Keratinocyte (primary cell): ENCODE measurements around the gene TIPRL. TPM values are rescaled to one million over a fixed set of nuclear protein-coding genes. Genes with fewer than 3 reads are reported as not detected.

Experiments used
- DNase-seq: peaks from one replicate; pipeline ENCODE4 v3.0.0-alpha.2; 2011; ENCODE audit warnings: low read depth, missing footprints, low spot score
- FAIRE-seq: peaks from 2 replicates; lab custom pipeline; 2011; peaks lifted over from hg19 to GRCh38; lab: Jason Lieb, UNC
- H2AFZ ChIP-seq: 2 replicates; pipeline ENCODE4 v1.6.0; 2012; ENCODE audit warnings: low read length, control low read depth, inconsistent platforms; ENCODE audit not compliant: control insufficient read depth
- H3K27ac ChIP-seq: 2 replicates; pipeline ENCODE4 v1.5.1; 2011; ENCODE audit warnings: low read length; ENCODE audit not compliant: control insufficient read depth, insufficient read depth
- H3K27me3 ChIP-seq: 3 replicates; pipeline ENCODE4 v1.6.0; 2011; ENCODE audit warnings: low read length; ENCODE audit not compliant: control insufficient read depth, insufficient read depth; ENCODE audit errors: extremely low read depth
- H3K36me3 ChIP-seq, 2 experiments: 2 replicates in 1 of 2; 3 replicates in 1 of 2; pipeline ENCODE4 v1.5.1; 2011; ENCODE audit warnings: low read length in 2 of 2, mild to moderate bottlenecking in 1 of 2; ENCODE audit not compliant: control insufficient read depth in 2 of 2, insufficient read depth in 2 of 2; ENCODE audit errors: extremely low read depth in 1 of 2
- H3K4me1 ChIP-seq: 3 replicates; pipeline ENCODE4 v1.5.1; 2011; ENCODE audit warnings: low read length; ENCODE audit not compliant: control insufficient read depth, insufficient read depth; ENCODE audit errors: extremely low read depth
- H3K4me2 ChIP-seq: 3 replicates; pipeline ENCODE4 v1.6.0; 2011; ENCODE audit warnings: low read depth, low read length; ENCODE audit not compliant: control insufficient read depth, insufficient read depth; ENCODE audit errors: extremely low read depth
- H3K4me3 ChIP-seq, 3 experiments: fragments of 200-600 bp in 1 of 3; sonication (generic) in 1 of 3; 2 replicates in 2 of 3; 3 replicates in 1 of 3; pipeline ENCODE4 v1.5.1; 2011 to 2016; ENCODE audit warnings: low read length in 3 of 3, mild to moderate bottlenecking in 3 of 3, control low read depth in 2 of 3, inconsistent platforms in 1 of 3, low read depth in 1 of 3, mixed read lengths in 1 of 3, mixed run types in 1 of 3, moderate library complexity in 1 of 3; ENCODE audit not compliant: control insufficient read depth in 2 of 3, insufficient read depth in 2 of 3; ENCODE audit errors: extremely low read depth in 1 of 3
- H3K79me2 ChIP-seq: 2 replicates; pipeline ENCODE4 v1.6.0; 2012; ENCODE audit warnings: low read length; ENCODE audit not compliant: control insufficient read depth, insufficient read depth
- H3K9ac ChIP-seq: 3 replicates; pipeline ENCODE4 v1.6.0; 2011; ENCODE audit warnings: low read length; ENCODE audit not compliant: control insufficient read depth, insufficient read depth; ENCODE audit errors: extremely low read depth
- H3K9me1 ChIP-seq: 3 replicates; pipeline ENCODE4 v1.6.0; 2011; ENCODE audit warnings: low read length; ENCODE audit not compliant: control insufficient read depth, insufficient read depth; ENCODE audit errors: extremely low read depth
- H3K9me3 ChIP-seq: 2 replicates; pipeline ENCODE4 v1.5.1; 2012; ENCODE audit warnings: low read depth, low read length; ENCODE audit not compliant: control insufficient read depth
- H4K20me1 ChIP-seq: 3 replicates; pipeline ENCODE4 v1.6.0; 2011; ENCODE audit warnings: low read length; ENCODE audit not compliant: control insufficient read depth, insufficient read depth; ENCODE audit errors: extremely low read depth
- EZH2 ChIP-seq: IDR thresholded peaks from one replicate; pipeline ENCODE4 v1.6.1; 2012; ENCODE audit warnings: inconsistent platforms, mild to moderate bottlenecking, low read length, moderate library complexity
- dilution Hi-C: fragments of 300-500 bp; cut with MboI; formaldehyde crosslinking; loops from one replicate; pipeline ENCODE4 v1.7.0; 2020; ENCODE audit warnings: low sequenced_read_pairs; ENCODE audit not compliant: extremely low pct_ligation_motif_present
- polyA plus RNA-seq, 5 experiments: library from polyadenylated mRNA; depleted of rRNA in 3 of 5; stranded (reverse) in 3 of 5; stranded (forward) in 1 of 5; unstranded in 1 of 5; fragments of >200 nt; gene quantifications; 1 replicate in 1 of 5; 2 replicates in 3 of 5; 3 replicates in 1 of 5; pipeline versions ENCODE4 v1.2.1 to v1.2.3, GENCODE V29; 2011 to 2012; ENCODE audit warnings: missing spikeins in 2 of 5, low read depth in 1 of 5, low replicate concordance in 1 of 5
- TF ChIP-seq, protein P1 (sequence below), 3 experiments: IDR thresholded peaks in 1 of 3; conservative IDR thresholded peaks in 1 of 3; optimal IDR thresholded peaks in 1 of 3; 2 replicates in 2 of 3; 3 replicates in 1 of 3; pipeline versions ENCODE3 to v1.5.1; 2011; ENCODE audit warnings: low read length in 3 of 3, mild to moderate bottlenecking in 3 of 3, moderate library complexity in 2 of 3, control low read depth in 1 of 3, inconsistent platforms in 1 of 3; ENCODE audit not compliant: insufficient read depth in 2 of 3; ENCODE audit errors: extremely low read depth in 1 of 3

TIPRL gene
- polyA plus RNA-seq, 1 donor (not counting 4 experiments of a cell fraction or from before 2014, with no cell fraction given): 62.5 TPM

DNA sequence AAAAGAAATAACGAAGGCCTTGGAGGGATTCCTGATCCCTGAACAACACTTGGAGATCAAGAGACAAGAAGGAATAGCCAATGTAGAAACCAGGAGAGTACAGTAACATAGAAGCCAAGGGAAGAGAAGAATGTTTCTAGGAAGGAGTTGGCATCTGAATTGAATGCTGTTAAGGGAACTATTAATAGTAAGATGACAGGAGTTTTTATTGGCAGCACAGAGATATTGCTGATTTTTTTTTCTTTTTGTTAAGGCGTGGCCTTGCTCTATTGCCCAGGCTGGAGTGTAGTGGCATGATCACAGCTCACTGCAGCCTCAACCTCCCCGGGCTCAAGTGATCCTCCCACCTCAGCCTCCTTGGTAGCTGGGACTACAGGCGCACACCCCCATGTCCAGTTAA is 37.4 kb downstream of the TIPRL start:
- Histone ChIP-seq H3K4me3 (no peak overlapping the region), H4K20me1 (no peaks in the 10 kb centered on the region), H3K36me3 (no peaks in the 10 kb centered on the region), H3K27me3 (no peaks in the 10 kb centered on the region), H3K9me3 (no peaks in the 10 kb centered on the region), H3K4me1 (no peaks in the 10 kb centered on the region), H3K4me2 (no peak overlapping the region), H2AFZ (no peak overlapping the region), H3K79me2 (no peaks in the 10 kb centered on the region), H3K27ac (no peak overlapping the region), H3K9me1 (no peaks in the 10 kb centered on the region), H3K9ac (no peak overlapping the region)
- DNase-seq (no peak), FAIRE-seq (no peak)
- TF ChIP-seq EZH2: no peak
- TF ChIP-seq, protein P1, sequence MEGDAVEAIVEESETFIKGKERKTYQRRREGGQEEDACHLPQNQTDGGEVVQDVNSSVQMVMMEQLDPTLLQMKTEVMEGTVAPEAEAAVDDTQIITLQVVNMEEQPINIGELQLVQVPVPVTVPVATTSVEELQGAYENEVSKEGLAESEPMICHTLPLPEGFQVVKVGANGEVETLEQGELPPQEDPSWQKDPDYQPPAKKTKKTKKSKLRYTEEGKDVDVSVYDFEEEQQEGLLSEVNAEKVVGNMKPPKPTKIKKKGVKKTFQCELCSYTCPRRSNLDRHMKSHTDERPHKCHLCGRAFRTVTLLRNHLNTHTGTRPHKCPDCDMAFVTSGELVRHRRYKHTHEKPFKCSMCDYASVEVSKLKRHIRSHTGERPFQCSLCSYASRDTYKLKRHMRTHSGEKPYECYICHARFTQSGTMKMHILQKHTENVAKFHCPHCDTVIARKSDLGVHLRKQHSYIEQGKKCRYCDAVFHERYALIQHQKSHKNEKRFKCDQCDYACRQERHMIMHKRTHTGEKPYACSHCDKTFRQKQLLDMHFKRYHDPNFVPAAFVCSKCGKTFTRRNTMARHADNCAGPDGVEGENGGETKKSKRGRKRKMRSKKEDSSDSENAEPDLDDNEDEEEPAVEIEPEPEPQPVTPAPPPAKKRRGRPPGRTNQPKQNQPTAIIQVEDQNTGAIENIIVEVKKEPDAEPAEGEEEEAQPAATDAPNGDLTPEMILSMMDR (optimal IDR thresholded peaks at IDR 0.05 in 1 of 3, IDR thresholded peaks at IDR 0.05 in 1 of 3, conservative IDR thresholded peaks at IDR 0.05 in 1 of 3; ENCODE audit: extremely low read depth in 1 of 3, insufficient read depth in 2 of 3, low read length in 3 of 3): no peak
- dilution Hi-C loops: no loop called here

DNA sequence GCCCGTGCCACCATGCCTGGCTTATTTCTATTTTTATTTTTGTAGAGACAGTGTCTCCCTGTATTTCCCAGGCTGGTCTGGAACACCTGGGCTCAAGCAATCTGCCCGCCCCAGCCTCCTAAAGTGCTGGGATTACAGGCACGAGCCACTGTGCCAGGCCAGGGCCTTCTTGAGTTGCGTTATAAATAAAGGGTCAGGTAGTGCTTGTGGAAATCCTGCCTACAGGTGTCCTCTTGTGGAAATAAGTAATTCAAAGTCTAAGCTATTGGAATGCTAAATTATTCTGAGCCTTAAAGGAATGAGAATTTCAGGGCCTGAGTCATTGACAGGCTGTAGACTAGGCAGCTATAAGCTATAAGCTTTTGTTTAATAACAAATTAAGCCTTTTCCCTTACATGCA is 38.9 kb downstream of the TIPRL start:
- dilution Hi-C loops: no loop called here
- Histone ChIP-seq H3K9ac (no peak overlapping the region), H2AFZ (no peak overlapping the region), H4K20me1 (no peaks in the 10 kb centered on the region), H3K9me3 (no peaks in the 10 kb centered on the region), H3K79me2 (no peaks in the 10 kb centered on the region), H3K36me3 (no peaks in the 10 kb centered on the region), H3K4me1 (no peaks in the 10 kb centered on the region), H3K4me3 (no peak overlapping the region), H3K9me1 (no peaks in the 10 kb centered on the region), H3K27me3 (no peaks in the 10 kb centered on the region), H3K4me2 (no peak overlapping the region), H3K27ac (no peak overlapping the region)
- FAIRE-seq (no peak), DNase-seq (no peak)
- TF ChIP-seq EZH2: no peak
- TF ChIP-seq, protein P1 (optimal IDR thresholded peaks at IDR 0.05 in 1 of 3, IDR thresholded peaks at IDR 0.05 in 1 of 3, conservative IDR thresholded peaks at IDR 0.05 in 1 of 3; ENCODE audit: extremely low read depth in 1 of 3, insufficient read depth in 2 of 3, low read length in 3 of 3): no peak
